TTC549 (cell line): ENCODE data around the gene DNASE1L3.
"Not testable (repeated sequence)": the region's sequence is repeated elsewhere in the genome, so short reads cannot be mapped to it uniquely, and the experiment has no call there.

Experiments
- FAIRE-seq: peaks from 2 replicates; lab custom pipeline; 2012; peaks lifted over from hg19 to GRCh38; lab: Jason Lieb, UNC

DNASE1L3 gene, protein sequence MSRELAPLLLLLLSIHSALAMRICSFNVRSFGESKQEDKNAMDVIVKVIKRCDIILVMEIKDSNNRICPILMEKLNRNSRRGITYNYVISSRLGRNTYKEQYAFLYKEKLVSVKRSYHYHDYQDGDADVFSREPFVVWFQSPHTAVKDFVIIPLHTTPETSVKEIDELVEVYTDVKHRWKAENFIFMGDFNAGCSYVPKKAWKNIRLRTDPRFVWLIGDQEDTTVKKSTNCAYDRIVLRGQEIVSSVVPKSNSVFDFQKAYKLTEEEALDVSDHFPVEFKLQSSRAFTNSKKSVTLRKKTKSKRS

DNA sequence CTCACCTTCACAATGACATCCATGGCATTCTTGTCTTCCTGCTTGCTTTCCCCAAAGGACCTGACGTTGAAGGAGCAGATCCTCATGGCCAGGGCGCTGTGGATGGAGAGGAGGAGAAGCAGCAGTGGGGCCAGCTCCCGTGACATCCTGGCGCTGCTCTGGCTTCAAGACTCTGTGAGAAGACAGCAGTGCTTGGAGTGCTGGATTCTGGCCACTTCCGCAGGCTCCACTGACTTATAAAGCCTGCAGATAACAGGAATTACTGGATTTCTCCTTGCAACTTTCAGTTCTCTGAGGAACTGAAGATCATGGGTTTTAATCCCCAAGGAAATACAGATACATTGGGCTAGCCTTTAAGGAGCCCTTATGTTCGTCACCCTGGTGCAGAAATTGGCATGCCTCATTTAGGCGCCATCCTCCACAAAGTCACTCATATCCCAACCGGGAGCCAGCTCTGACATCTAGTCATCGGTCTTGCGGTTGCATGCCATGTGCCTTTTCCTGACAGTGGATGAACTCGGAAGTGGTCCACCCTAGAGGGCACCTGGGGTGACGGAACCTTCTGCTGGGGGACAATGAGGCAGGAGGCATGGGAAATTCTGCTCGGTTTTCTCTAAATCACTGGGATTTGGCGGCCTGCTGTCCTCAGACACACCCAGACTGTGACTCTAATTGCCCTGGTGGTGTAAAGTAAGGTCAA lies at the start of gene DNASE1L3:
Gene DNASE1L3, minus strand, starts transcription at position 212 of the 700 bp plus-strand sequence. Its CDS starts 66 bp downstream, at position 146.
- FAIRE-seq: no peak

DNA sequence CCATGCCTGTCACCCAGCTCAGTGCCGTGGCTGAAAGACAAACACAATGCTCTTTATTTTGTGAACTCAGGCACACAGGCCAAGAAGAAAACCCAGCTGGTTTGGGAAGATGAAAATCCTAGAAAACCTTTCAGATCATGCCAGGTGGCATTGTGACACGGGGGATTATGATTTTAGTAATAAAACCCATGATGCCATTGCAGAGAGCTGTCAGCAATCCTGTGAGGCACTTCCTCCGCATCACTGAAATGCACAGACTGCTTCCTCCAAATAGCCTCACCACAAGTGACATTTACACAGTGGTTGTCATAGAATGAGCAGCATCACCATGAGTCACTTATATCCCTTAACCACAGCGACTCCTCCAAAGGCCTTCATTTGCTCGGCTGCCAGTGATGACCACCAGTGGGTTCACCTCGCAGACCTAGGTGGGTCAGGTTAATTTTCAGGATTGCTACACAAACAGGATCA lies 49.5 kb upstream of the DNASE1L3 start:
- no peak for FAIRE-seq

GRCh38 chr3:58258392-58259055 lies 47.8 kb upstream of the DNASE1L3 start:
- no peak for FAIRE-seq

- no peak for FAIRE-seq
Observed at GRCh38 chr3:58256511-58256910, 45.7 kb upstream of the DNASE1L3 start.

DNA sequence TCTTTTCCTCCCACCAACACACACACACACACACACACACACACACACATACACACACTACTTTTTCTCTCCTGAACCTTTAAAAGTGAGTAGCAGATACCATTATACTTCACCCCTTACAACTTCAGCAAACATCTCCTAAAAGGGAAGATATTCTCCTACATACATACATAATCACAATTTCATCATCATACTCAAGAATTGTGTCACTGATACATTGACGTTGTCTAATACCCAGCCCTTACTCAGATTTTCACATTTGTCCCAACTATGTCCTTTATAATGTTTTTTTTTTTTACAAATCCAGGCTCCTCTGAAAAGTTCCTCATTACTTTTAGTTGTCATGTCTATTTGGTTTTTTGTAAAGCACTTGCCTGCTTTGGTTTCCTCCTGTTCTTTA lies 45.3 kb upstream of the DNASE1L3 start:
- no peak for FAIRE-seq

DNA sequence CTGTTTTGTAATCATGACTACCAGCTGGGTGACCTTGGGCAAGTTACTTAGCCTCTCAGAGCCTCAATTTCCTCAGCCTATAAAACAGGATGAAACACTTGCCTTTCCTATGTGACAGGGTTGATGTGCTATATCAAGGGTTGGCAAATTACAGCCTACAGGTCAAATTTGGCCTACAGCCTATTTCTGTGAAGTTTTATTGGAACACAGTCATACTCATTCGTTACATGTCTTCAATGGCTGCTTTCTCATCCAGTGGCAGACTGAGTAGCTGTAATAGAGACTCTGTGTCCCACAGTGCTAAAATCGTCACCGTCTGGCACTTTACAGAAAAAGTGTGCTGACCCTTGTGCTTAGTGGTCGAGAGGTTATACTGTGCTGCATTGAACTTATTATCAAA lies 43.4 kb upstream of the DNASE1L3 start:
- FAIRE-seq: no peak

DNA sequence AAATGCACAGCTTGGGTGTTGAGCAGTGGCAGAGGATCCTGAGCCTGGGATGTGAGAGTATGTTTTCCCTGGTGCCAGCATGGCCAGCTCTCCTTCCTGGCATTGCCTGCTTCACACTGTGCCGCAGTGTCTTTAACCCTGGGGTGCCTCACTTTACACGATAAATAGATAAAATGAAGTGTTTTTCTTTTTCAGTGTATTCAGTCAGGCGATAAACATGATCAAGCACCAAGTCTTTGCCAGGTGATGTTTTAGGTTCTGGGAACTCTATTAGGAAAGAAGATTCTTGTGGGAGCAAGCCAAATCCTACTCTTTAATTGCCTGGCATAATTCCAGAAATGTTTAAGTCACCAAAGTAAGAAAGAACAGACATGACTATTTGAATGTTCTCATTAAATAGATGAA lies 40.9 kb upstream of the DNASE1L3 start:
- FAIRE-seq: no peak

DNA sequence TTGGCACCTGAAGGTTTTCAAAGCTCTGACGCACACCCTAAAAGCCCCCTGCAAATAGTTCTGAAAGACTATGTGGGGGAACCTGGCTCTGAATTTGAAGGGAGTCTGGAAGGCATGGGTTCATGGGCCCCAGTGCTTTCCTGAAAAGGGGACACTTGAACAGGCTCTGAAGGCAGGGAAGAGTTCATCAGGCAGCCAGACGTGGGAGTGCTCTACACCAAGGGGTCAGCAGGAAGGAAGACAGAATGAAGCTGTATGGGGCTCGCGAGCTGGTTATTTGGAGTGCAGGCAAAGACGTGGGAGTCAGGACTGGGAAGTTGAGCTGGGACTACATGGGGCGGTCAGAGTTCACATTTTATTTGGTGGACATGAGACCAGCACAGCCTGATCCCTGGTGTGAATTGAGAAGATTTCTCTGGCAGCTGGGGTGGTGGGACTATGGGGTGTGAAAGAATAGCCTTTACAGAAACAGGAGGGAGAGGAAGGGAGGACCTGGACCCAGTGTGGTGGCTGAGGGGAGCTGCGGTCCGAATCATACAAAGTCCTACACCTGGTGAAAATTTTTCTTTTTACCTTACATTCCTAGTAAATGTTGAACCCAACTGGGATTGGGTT lies 39.4 kb upstream of the DNASE1L3 start:
- FAIRE-seq: no peak

- FAIRE-seq: no peak
Observed at GRCh38 chr3:58249358-58250092, 38.8 kb upstream of the DNASE1L3 start.

DNA sequence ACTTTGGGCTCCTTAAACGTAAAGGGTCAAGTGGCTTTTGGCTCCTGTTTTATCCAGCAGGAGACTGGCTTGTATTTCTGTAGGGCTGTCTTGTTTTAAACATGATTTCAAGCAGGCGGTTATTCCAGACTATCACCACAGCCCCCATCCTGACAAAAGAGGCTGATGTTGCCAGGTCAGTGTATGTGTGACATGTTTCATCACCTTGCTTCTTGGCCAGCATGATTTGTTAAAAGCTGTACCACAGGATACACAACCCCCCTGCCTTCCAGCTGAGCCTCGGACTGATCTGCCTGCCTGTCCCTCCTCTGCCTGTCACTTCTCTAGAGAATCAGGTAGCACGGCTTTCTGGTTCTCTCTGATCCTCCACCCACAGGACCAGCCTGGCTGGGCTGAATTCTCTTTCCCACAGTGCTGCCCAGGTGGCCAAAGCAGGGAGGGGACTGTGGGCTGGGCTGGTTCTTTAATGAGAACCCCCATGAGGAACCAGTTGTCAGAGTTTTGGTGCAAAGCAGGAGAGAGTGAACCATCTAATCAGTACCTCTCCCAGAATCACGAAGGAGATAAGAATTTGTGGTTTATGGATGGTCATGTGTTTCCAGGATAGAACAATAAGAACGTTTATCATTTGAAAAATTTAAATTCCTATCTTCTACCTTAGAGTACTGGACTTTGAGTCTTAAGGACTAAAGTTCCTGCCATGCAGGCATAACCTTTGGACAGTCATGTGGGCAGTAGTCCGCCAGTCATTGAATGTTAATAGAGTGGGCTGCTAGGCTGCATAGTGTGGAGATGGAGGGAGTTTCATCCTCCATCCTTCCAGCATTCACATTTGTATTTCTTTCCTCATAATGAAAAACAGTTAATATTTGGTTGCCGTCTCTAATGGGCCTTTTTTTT lies 35.6 kb upstream of the DNASE1L3 start:
- no peak for FAIRE-seq

DNA sequence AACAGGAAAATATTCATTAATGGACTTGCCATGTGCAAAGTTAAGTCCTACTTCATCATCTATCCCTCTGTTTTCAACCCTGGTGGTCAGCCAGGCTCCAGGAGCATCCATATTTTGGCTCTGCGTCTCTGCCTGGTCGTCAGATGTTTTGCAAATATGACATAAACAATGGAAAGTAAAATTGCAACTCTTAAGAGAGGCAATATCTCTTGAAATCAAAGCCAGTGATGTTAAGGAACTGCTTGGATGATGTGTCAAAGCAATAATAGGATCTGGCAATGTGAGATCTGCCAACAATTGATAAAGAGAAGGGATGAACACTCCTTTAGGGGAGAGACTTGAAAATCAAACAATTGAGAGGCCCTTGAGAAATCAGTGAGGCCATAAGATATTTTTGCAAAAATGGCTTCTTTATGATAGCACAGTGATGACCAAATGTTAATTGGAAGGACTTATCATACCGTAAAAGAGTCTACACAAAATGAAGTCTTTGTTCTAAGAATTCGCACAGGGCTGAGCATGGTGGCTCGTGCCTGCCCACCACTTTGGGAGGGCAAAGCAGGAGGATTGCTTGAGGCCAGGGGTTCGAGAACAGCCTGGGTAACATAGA lies 33.3 kb upstream of the DNASE1L3 start:
- no peak for FAIRE-seq

GRCh38 chr3:58242860-58243259 lies 32.1 kb upstream of the DNASE1L3 start:
- not testable (repeated sequence) for FAIRE-seq

- FAIRE-seq: no peak
Observed at GRCh38 chr3:58242340-58242739, 31.6 kb upstream of the DNASE1L3 start.

DNA sequence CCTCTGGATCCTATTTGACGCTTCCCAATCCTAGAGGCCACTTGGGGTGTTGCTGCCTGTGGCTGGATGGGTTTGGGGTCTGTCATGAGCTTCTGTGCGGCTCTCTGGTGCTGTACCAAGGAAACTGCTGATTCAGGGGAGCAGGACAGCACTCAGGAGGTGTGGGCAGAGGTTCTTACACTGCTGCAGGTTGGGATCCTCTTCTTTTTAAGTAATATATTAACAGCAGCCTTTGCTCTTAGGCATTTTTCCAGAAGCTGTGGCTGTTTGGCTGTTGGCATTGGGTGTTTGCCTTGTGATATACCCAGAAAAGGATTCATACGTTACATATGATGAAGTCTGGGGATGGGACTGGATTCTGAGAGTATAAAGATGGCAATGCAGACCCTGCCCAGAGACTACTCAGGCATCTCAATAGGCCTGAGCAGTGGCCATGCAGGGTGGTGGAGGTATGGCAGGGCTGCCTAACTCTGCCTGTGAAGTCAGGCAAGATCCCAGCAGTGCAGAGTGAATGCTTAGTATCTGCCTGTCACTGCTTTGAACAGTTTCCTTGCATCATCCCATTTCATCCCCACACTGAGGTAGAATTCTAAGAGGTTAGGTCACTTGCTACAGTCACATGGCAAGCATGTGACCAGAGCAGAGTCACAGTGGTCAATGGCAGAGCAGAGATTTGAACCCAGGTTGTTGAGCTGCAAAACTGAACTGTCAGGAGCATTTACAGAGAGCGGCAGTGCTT lies 30.7 kb upstream of the DNASE1L3 start:
- FAIRE-seq: no peak

GRCh38 chr3:58238830-58239229 lies 28.1 kb upstream of the DNASE1L3 start:
- FAIRE-seq: no peak

GRCh38 chr3:58237941-58238681 lies 27.3 kb upstream of the DNASE1L3 start:
- no peak for FAIRE-seq

DNA sequence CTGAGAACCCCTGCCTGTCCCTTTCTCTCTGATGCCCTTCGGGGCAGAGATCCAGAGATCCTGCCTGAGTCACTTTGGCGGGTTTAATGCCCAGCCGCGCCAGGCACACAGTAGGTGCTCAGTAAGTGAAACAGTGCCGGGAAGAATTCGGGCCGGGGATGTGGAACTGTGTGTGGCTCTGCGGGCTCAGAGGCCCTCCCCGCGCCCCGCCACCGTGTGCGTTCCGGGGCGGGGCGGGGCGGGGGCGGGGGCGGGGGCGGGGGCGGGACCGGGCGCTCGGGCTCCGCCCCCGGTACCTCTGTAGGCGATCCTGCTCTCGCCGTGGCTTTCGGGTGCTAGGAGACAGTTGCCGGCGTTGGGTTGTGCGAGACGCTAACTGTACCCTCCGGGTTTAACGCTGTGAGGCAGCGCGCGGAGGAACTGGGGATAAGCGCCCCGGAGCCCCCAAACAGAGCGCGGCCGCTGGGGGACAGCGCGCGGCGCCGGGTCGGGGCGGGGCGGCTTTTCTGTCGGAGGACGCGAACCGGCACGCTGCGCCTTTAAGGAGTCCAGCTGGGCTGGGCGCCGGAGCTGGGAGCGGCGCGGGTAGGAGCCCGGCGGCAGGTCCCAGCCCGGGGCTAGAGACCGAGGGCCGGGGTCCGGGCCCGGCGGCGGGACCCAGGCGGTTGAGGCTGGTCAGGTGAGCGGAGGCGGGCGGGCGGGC lies 26.6 kb upstream of the DNASE1L3 start, which contains the start of gene ABHD6:
Gene ABHD6, plus strand, starts transcription at position 555 of the 703 bp plus-strand sequence. CDS start 18,795 bp downstream, outside the sequence.
- no peak for FAIRE-seq

DNA sequence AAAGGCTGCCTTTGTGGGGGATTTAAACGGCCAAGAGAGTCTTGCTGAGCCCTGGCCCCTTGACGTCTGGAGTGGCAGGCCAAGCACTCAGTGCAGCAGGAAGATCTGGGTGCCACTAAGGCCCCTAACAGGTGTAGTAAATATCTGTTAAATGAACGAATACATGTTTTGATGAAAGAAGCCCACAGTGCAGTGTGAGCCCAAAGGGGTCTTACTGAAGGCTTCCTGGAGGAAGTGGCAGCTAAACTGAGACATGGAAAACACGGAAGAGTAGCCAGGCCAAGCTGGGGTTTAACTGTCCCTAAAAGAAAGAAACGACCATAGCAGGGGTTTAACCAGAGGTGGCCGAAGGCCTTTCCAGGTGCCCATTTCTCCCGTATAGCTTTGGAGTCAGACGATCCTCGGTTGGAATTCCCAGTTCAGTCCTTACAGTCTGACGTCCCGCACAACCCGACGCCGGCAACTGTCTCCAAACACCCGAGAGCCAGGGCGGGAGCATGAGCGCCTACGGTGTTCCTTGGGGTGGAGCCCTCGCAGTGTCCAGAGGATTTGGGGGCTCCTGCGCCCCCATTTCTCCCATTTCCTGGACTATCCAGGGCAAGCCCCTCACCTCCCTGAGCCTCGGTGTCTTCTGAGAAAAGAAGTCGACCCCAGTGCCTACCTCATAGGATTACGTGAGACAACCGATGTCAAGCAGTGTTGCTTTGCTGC lies 25.9 kb upstream of the DNASE1L3 start:
- no peak for FAIRE-seq
